NK-92 treated with Interleukin-12 subunit alpha and Interleukin-12 subunit beta, amount 100 ng/mL, for 24 hours (cell line): Measurements from ENCODE around the gene NDE1.
A peak's percentile ranks its signal among the peaks of the same experiment; 100 is the strongest.
"Not testable (repeated sequence)": the region's sequence is repeated elsewhere in the genome, so short reads cannot be mapped to it uniquely, and the experiment has no call there.

ENCODE experiments used
- DNase-seq: peaks from one replicate; lab custom pipeline; 2025; lab: John Stamatoyannopoulos, UW

NDE1 gene

DNA sequence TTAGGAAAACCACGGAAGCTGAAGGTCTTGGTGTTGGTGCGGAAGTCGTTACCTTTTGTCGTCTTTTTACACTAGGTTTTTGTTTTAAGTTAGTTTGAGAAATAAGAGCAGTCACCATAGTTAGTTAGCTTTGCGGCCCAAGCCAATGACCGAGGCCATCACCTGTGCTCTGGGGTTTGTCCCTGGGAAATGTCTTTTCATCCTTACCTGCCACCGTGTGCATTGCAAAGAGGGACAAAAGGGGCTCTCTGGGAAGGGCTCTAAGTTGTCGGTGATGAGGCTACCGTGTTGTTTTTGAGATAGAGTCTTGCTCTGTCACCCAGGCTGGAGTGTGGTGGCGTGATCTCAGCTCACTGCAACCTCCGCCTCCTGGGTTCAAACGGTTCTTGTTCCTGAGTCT is 49.8 kb downstream of the NDE1 start:
- DNase-seq, result no peak

DNA sequence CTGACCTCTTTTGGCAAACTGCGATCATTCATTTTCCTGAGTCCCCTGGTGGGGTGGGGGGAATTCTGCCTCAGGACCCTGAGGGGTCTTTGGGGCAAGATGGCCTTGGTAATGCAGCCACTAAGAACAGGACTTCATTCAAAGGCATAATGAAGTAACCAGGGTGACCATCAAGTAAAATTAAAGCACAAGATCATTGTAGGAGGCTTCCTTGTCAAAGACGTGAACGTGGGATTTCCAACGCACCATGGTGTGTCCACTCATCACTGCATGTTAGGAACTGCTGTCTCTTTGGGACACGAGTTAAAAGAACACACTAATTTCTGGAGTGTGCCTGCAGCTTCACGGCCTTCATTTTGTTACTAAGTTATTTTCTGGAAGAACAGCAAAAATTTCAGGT is 51.3 kb downstream of the NDE1 start:
- no peak for DNase-seq

DNA sequence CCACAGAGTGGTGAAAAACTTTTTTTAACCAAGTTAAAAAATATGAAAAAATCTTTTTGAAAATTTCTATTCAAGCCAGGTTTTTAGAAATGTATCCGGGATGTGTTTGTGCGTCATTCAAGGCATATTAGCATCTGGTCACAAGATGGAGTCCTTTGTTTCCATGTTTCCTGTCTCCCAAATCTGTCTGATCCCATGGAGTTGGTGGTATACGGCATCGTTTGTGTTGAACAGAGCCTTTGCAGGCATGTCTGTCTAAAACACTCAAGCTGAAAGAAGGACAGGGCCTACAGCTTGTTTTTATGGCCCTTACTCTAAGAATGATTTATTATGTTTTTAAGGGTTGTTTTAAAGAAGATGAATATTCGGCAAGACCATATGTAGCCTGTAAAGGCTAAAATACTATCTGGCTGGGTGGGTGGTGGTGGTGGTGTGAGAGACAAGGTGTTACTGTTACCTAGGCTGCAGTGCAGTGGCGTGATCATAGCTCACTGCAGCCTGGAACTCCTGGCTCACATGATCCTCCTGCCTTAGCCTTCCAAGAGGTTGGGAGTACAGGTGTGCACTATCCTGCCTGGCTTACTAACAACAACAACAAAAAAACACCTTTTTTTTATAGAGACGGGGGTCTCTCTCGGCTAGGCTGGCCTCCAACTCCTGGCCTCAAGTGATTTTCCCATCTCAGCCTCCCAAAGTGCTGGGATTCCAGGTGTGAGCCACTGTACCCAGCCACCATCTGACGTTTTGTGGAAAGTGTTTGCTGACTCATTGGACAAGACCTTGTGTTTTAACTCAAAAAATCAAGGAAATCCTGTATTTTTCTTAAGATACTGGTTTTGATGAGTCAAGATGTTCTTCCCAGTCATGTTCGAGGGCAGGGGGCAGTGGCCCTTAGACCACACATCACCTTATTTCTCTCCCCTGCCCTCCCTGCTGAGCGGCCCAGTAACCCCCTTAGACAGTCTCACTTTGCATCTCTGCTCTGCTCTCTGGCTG is 52.2 kb downstream of the NDE1 start:
- no peak for DNase-seq

DNA sequence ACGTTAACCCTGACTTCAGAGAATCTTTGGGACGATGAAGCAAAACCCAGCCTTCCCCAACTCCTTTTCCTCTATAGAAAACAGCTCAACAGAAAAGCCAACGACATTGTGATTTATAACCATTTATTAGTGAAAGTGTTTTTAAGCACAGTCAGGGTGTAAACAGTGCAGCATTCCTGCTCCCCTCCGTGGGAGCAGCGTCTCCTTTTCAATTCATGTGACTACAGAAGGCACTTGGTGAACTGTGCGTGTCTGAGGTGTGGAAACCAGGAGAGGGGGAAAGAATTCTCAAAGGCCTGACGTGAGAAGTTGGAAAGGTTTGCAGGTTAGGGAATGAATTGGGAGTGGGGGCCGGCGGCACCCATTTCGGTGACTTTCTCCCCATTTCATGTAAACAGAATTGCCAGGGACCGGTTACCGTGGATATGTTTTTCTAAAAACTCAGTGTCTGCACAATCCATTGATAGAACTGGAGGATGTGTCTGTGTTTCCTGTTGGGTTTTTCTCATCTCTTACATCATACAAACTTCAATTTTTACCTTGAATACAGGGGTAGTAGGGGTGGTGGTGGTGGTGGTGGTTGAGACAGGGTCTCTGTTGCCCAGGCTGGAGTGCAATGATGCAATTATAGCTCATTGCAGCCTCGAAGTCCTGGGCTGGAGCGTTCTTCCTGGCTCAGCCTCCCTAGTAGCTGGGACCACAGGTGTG is 53.1 kb downstream of the NDE1 start:
- no peak for DNase-seq

DNA sequence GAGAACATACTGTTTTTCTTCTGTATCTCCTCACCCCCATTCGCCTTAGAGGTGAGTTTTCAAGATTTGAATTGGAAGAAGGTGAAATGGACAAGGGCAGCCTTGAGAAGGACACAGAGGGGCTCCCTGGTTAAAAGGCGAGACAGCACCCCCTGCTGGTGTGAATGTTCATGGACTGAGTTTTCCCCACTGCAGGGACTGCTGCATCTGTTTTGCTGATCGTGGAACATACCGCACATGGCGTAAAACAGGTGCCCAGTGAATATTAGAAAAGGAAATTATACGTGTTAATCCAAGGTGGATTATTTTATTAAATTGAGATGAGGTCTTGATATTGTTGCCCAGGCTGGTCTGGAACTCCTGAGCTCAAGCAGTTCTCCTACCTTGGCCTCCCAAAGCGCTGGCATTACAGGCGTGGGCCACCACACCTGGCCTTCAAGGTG is 54.5 kb downstream of the NDE1 start:
- peak; percentile 5 for DNase-seq

DNA sequence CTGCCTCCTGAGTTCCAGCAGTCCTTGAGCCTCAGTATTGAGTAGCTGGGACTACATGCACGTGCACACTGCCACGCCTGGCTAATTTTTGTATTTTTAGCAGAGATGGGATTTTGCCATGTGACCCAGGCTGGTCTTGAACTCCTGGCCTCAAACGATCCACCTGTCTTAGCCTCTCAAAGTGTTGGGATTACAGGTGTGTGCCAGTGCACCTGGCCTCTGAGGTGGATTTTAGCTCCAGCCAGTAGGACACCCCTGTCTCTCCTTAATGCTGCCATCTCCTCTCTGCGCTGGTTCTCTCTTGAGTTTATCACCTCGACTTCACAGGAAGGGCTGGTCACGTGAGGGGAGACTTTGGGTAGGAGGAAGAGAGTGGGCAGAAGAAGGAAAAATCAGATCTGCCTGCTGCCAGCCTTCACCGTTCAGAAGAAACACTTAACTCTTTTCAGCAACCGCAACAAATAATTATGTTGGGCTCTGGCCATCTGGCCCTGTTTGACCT is 55.1 kb downstream of the NDE1 start:
- no peak for DNase-seq

DNA sequence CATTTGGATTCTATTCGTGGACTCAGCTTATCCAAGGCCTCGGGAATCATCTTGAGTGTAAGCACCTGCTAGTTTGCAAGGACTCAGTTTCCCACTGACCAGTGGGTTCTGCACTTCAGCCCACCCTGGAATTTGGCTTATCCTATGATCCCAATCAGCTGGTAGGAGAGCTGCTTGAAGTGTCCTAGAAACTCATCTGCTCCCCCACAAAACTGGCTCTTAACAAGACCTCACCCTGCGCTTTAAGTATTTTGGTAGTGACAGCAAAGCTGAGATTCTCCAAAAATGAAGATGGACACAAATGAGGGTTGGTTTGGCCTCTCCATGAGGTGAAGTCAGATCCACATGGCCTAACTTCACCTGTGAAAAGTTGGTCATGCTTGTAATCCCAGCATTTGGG is 57.3 kb downstream of the NDE1 start:
- no peak for DNase-seq

DNA sequence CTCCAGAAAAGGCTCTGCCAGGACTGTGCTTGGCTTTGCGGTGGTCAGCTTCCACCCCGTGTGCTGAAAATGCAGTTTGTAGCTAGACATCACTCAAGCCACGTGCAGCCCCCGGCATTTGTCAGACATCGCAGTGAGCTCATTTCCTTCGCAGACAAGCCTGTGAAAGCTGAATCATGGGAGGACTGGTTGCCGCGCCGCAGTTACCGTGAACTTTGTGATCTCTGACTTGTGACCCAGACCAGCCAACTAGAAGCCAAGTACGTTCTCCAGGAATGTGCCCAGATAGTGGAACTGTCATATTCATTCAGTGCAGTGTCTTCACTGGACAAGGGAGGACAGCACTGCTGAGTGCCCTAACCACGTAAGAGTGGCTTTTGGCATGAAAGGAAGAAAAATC is 58.1 kb downstream of the NDE1 start:
- no peak for DNase-seq

DNA sequence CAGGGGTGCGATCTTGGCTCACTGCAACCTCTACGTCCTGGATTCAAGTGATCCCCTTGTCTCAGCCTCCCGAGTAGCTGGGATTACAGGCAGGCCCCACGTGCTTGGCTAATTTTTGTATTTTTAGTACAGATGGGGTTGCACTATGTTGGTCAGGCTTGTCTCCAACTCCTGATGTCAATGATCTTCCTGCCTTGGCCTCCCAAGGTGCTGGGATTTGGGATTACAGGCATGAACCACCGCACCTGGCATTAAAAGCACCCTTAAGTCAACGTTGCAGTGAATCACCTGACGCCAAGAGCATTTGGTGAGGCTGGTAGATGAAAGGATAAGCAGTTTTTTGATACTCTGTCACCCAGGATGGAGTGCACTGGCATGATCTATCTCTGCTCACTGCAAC is 59.0 kb downstream of the NDE1 start:
- DNase-seq, result no peak

DNA sequence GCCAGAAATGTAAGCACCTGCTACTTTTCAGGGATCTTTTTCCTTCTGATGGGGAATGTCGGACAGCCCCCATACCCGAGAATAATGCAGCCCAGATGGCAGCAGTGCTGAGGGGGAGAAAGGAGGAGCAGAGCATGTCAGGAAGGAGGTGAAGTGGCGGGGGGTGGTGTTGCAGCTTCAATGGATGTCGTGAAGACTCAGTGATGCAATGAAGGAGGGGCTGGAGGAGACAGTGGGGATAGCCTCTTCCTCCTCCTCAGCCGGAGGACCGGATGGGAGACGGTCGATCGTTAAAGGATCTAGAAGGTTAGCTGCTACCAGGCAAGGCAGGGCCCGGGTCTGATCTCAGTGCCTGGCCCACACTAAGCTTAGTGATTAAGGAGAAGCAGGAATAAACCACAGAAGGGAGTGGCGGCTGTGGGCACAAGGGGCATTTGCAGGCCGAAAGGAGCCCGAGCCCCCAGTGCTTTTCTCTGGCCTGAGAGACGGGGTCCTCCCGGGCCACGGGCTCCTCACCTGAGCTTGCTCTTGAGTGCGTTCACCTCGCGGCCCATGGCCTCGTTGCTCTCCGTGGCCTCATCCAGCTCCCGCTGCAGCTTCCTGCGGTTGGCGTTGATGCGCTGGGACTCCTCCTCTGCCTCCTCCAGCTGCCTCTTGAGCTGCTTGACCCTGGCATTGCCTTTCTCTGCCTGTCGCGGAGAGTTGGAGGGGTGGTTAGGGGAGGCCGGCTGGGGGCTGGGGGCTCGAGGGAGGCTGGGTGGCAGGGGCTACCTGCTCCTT is 64.5 kb downstream of the NDE1 start:
- no peak for DNase-seq

DNA sequence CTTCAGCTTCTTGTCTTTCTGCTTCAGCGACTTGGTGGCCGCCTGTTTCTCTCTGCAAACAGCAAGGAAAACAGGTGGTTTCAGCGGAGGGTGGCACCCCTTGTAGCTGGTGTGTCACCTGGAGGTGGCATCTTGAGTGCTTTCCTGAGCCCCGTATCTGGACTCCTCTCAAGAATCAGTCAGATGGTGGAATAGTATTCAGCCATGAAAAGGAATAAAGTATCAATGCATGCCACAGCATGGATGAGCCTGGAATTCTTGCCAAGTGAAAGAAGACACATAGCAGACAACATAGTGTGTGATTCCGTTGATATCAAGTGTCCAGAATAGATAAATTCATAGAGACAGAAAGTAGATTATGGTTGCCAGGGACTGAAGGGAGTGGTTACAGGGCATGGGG is 65.2 kb downstream of the NDE1 start:
- DNase-seq, result no peak

DNA sequence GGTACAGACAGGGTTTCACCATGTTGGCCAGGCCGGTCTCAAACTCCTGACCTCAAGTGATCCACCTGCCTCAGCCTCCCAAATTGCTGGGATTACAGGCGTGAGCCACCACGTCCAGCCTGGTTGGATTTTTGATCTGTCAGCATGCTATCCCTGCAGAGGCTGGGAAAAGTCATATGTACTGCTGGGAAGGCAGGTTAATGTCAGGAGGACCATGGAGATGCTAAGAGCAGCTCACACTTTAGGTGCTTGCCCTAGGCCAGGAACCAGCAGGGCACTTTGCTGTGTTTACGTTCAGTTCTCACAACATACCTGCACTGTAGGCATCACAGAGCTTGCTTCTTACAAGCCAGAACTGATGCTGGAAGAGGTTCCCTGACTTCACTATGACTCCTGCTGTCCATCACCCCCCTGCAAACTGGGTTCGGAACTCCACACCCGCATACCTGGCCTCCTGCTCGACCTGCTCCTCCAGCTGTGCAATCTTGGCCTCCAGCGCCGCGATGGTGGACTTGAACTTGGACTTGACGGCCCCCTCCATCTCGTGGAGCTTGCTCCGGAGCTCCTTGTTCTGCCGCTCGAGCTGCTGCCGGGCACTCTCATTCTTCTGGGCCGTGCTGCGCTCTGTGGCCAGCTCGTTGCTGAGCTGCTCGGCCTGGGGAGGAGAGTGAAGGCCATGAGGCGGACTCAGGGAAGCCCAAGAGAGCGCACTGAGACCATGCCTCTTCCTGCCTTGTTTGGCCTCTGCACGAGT is 66.8 kb downstream of the NDE1 start:
- no peak for DNase-seq

DNA sequence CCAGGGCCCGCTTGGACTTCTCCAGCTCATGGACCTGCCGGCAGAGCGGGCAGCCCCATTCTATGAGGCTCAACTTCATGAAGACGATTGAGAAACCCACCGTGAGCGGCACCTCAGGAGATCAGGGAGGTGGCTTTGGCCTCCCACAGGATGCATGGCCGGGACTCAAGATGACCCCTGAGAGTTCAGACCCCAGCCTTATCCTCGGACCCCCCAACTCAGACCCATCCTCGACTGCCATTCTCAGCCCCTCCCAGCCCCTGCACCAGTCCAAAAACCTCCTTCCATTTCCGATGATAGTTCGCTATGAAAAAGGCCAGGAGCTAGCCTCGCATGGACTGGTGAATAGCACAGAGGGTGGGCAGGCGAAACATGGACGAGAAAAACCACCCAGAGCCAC is 71.0 kb downstream of the NDE1 start:
- no peak for DNase-seq

DNA sequence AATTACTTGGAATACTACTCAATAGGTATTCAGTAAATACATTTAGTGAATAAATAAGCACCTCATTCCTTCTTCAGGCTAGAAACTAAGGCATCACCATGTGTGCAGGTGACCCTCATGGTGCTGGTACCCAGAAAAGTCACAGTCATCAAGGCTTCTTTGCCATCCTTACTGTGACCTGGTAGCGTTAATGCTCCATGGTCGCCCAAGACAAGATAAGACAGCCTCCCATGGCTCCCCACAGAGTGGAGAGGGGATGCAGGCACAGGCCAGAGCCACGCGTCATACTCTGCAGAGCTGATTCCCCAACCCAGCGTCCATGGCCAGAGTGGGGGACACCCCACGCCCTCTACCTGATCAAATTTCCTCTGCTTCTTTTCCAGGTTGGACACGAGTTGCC is 73.8 kb downstream of the NDE1 start:
- DNase-seq, result no peak

DNA sequence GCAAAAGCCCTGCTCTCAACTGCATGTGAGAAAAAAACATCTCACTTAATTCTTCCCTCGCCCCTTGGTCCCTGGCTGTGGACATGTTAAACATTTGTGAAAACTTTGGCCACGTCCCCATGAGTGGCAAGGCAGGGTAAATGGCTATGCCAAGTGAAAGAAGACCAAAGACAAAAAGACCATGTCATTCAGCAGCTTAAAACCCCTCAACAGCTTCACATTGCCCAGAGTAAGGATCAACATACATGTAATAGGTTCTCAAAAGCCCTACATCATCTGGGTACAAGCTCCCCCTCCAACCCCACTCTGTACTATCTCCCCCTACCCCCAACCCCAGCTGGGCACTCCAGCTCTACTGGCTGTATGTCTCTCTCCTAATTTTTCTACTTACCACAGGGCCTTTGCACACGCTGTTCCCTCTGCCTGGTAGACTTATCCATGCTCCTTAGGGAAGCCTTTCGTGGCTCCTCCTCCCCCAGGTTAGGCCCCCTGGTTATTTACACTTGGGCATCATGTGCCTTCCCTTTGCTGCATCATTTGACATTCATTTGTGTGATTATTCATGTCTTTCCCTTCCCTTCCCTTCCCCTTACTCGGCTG is 75.7 kb downstream of the NDE1 start:
- DNase-seq, result no peak

DNA sequence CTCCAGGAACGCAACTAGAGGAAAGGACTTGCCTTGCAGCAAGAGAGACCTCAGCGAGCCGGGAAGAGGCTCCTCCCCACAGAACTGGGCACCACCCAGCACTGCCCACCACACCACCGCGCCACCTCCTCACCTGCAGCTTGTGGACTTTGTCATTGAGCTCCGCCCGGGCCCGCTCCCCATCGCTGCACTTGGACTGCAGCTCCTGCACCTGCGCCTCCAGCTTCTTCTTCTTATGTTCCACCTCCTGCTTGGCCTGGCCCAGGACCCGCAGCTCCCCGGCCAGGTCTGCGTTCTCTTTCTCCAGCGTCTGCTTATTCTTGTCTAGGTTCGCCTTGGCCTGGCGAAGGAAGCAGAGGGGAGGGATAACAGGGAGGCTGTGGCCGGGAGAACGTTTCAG is 76.7 kb downstream of the NDE1 start:
- DNase-seq, result no peak

DNA sequence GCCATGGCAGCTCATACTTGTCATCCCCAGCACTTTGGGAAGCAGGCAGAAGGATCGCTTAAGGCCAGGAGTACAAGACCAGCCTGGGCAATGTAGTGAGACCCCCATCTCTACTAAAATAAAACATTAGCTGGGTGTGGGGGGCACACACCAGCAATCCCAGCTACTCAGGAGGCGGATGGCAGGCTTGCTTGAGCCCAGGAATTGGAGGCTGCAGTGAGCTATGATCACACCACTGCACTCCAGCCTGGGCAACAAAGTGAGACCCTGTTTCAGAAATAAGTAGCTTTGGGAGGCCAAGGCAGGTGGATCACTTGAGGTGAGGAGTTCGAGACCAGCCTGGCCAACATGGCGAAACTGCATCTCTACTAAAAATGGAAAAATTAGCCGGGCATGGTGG is 77.7 kb downstream of the NDE1 start:
- not testable (repeated sequence) for DNase-seq

DNA sequence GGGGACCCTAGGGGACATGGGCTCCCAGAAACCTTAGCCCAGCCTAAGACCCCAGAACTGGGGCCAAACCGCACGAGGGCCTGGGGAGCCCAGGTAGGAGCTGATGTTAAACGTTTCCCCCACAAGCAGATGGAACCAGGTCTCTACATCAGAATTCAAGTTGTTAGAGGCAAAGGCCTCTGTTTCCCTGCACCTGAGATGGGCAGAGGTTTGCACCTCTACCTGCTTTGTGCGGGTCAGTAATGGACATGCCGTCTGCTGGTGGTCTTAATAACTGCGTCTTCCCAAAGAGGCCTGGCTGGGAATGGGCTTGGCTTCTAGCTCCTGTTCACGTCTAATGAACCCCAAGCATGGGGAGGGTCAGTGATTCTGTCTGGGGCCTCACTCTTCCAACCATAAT is 79.1 kb downstream of the NDE1 start:
- no peak for DNase-seq

DNA sequence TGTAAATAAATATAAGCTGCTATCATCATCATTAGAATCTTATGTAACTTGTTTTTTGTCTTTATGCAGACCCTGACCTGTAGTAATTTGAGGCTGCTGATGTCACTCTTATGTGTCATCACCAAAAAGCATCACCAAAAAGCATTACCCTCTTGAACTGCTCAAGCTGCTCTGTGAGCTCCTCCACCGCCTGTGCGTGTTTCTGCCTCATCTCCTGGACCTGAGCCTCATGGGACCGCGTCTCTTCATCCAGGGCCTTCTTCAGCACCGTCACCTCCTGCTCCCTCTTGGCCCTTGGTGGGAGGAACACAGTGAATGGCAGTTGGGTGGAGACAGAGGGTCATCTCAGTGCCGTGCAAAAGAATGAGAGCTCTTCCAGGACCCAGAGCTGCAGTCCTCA is 82.4 kb downstream of the NDE1 start:
- no peak for DNase-seq

DNA sequence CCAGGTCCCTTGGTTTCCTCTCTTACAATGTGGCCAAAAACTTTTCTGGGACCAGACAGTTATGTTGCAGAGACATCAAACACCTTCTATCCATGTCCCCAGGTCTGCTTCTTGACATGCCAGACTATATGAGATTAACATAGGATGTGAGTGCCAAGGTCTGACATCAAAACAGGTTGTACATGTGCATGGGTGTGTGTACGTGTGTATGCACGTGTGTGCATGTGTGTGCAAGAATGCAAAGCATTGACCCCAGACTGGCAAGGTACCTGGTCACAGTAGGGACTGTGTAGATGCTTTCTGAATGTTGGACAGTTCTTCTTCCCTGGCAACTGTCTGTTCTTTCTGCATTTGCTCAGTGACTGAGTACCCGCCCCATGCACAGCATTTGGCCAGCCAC is 85.6 kb downstream of the NDE1 start:
- no peak for DNase-seq

DNA sequence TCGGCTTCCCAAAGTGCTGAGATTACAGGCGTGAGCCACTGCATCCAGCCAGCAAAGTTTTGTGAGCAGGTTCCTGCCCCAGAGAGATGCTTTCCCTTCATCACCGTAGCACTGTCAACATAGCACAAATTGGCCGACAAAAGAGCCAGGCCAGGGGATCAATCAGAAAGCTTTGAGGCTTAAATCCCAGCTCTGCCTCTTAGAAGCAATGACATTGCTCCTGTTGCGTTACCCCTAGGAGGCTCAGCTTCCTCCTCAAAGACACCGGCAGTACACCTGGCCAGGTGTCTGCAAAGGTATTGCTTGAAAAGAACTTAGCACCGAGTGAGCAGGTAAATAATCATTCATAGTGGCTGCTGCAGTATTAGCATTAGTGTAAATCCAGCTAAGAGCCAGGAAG is 86.5 kb downstream of the NDE1 start:
- DNase-seq, result no peak
